MCF 10A (cell line): ENCODE results near the gene SMIM38. TPM values are rescaled to one million over a fixed set of nuclear protein-coding genes. Genes with fewer than 3 reads are reported as not detected.
A peak's percentile ranks its signal among the peaks of the same experiment; 100 is the strongest.

Experiments
- BruUV-seq: library from RNA; stranded (reverse); fragments of 400-500 nt; replicated peaks from 2 replicates; lab custom pipeline; 2021; lab: Mats Ljungman, UMichigan
- CTCF ChIA-PET: fragments of 300-600 bp; sonication (Branson Sonifier 250); formaldehyde crosslinking; extraction: SDS; loops from one replicate; lab custom pipeline; 2021; ENCODE audit warnings: antibody characterized with exemption, inconsistent platforms; lab: Yijun Ruan, JAX
- POLR2A ChIA-PET: fragments of 300-600, 350-650 bp; sonication (Branson Sonifier 250); formaldehyde crosslinking; extraction: SDS; loops from one replicate; lab custom pipeline; 2020; ENCODE audit warnings: antibody characterized with exemption, inconsistent platforms; lab: Yijun Ruan, JAX
- DNase-seq: peaks from one replicate; pipeline ENCODE4 v3.0.0-alpha.2; 2018; ENCODE audit not compliant: unreplicated experiment
- H3K27ac Mint-ChIP-seq: one replicate; pipeline ENCODE4 v1.8.0; 2022; ENCODE audit warnings: mild to moderate bottlenecking, low read depth, mixed read lengths; ENCODE audit not compliant: unreplicated experiment
- H3K27me3 Mint-ChIP-seq: one replicate; pipeline ENCODE4 v1.8.0; 2022; ENCODE audit warnings: mixed read lengths; ENCODE audit not compliant: insufficient read depth, unreplicated experiment
- H3K36me3 Mint-ChIP-seq: one replicate; pipeline ENCODE4 v1.8.0; 2022; ENCODE audit warnings: mild to moderate bottlenecking, moderate library complexity, mixed read lengths; ENCODE audit not compliant: insufficient read depth, unreplicated experiment
- H3K4me1 Mint-ChIP-seq: one replicate; pipeline ENCODE4 v1.8.0; 2022; ENCODE audit warnings: mixed read lengths; ENCODE audit not compliant: insufficient read depth, unreplicated experiment
- H3K4me3 Mint-ChIP-seq: one replicate; pipeline ENCODE4 v1.8.0; 2022; ENCODE audit warnings: mild to moderate bottlenecking, moderate library complexity, mixed read lengths; ENCODE audit not compliant: unreplicated experiment
- H3K9me3 Mint-ChIP-seq: one replicate; pipeline ENCODE4 v1.8.0; 2022; ENCODE audit warnings: mixed read lengths; ENCODE audit not compliant: unreplicated experiment
- CTCF ChIP-seq: fragments of 200-600 bp; IDR thresholded peaks from one replicate; pipeline ENCODE4 v1.8.0; 2022; ENCODE audit warnings: antibody characterized with exemption, mild to moderate bottlenecking; ENCODE audit not compliant: unreplicated experiment
- intact Hi-C: fragments of 100-400 bp; cut with micrococcal nuclease; formaldehyde crosslinking; loops from 2 replicates; pipeline ENCODE4 v1.14.1; 2022
- total RNA-seq: library from RNA; stranded (reverse); gene quantifications from 2 replicates; pipeline ENCODE4 v1.2.3, GENCODE V29; 2022

The SMIM38 gene
- total RNA-seq, 1 experiment from 2014 or later: not detected

GRCh38 chr11:69167916-69168691, 12.4 kb downstream of the SMIM38 start:
- peaks cover 25% of the 10 kb centered on the region for H3K4me1 Mint-ChIP-seq
- H3K9me3 Mint-ChIP-seq: peaks cover under 1% of the 10 kb centered on the region
- H3K27me3 Mint-ChIP-seq: no peaks in the 10 kb centered on the region
- no peak overlapping the region for H3K4me3 Mint-ChIP-seq
- no peaks in the 10 kb centered on the region for H3K36me3 Mint-ChIP-seq
- peak overlapping the region; percentile 60 for H3K27ac Mint-ChIP-seq
- no TSS peak for BruUV-seq
- TF ChIP-seq CTCF: no peak
- ChIA-PET POLR2A (no interaction called here), CTCF (interaction anchor here (0.7 kb wide), 1 partner anchor 10 kb away, joined by 3 read pairs; no protein-coding TSS in a partner anchor)
- peak; percentile 74 for DNase-seq
- intact Hi-C loops: no loop called here

GRCh38 chr11:69169479-69169878, 13.7 kb downstream of the SMIM38 start:
- intact Hi-C loops: no loop called here

GRCh38 chr11:69170704-69171103, 15.0 kb downstream of the SMIM38 start:
- no peak for DNase-seq
- TF ChIP-seq CTCF: no peak
- Mint-ChIP-seq H3K4me1 (peaks cover 31% of the 10 kb centered on the region), H3K9me3 (no peaks in the 10 kb centered on the region), H3K27ac (no peak overlapping the region), H3K27me3 (no peaks in the 10 kb centered on the region), H3K36me3 (no peaks in the 10 kb centered on the region), H3K4me3 (no peak overlapping the region)
- BruUV-seq: no TSS peak
- intact Hi-C loops: no loop called here
- POLR2A ChIA-PET: no interaction called here
- CTCF ChIA-PET: no interaction called here

More at GRCh38 chr11:69169479-69169878, 13.7 kb downstream of the SMIM38 start:
- CTCF ChIA-PET: interaction anchor here (0.6 to 0.9 kb wide), 2 partner anchors 112 to 474 kb away, joined by 3 to 4 read pairs; no protein-coding TSS in a partner anchor
- Mint-ChIP-seq H3K27me3 (no peaks in the 10 kb centered on the region), H3K4me3 (no peak overlapping the region), H3K4me1 (peaks cover 31% of the 10 kb centered on the region), H3K36me3 (no peaks in the 10 kb centered on the region), H3K27ac (no peak overlapping the region), H3K9me3 (no peaks in the 10 kb centered on the region)
- TF ChIP-seq CTCF: no peak
- POLR2A ChIA-PET: no interaction called here
- BruUV-seq: no TSS peak
- no peak for DNase-seq

- Mint-ChIP-seq H3K36me3 (no peaks in the 10 kb centered on the region), H3K4me3 (no peak overlapping the region), H3K4me1 (peaks cover 26% of the 10 kb centered on the region), H3K27me3 (no peaks in the 10 kb centered on the region), H3K9me3 (no peaks in the 10 kb centered on the region), H3K27ac (no peak overlapping the region)
- ChIA-PET CTCF (interaction anchor here (0.6 kb wide), 1 partner anchor 81 kb away, joined by 3 read pairs; no protein-coding TSS in a partner anchor), POLR2A (no interaction called here)
- intact Hi-C loops: no loop called here
- TF ChIP-seq CTCF: no peak
- no TSS peak for BruUV-seq
- no peak for DNase-seq
Measured at GRCh38 chr11:69171476-69172240, 15.9 kb downstream of the SMIM38 start.
